22Rv1 (cell line): Measurements from ENCODE around the gene CYP1B1.
"Not testable (repeated sequence)": the region's sequence is repeated elsewhere in the genome, so short reads cannot be mapped to it uniquely, and the experiment has no call there.

Experiments used
- H3K27ac ChIP-seq: fragments of 450-650 bp; 2 replicates; pipeline ENCODE4 v1.5.1; 2017
- CTCF ChIP-seq: fragments of 450-650 bp; IDR thresholded peaks from 2 replicates; pipeline ENCODE4 v1.5.1; 2017; ENCODE audit warnings: mild to moderate bottlenecking
- ZFX ChIP-seq: fragments of 450-650 bp; IDR thresholded peaks from 2 replicates; pipeline ENCODE4 v1.6.1; 2017; ENCODE audit warnings: antibody characterized with exemption, borderline replicate concordance

Gene CYP1B1

GRCh38 chr2:38092196-38092902 is 16.4 kb upstream of the CYP1B1 start:
- no peak overlapping the region for H3K27ac ChIP-seq
- TF ChIP-seq CTCF (no peak), ZFX (no peak)

GRCh38 chr2:38091760-38092159 is 15.8 kb upstream of the CYP1B1 start:
- H3K27ac ChIP-seq, result no peak overlapping the region
- TF ChIP-seq ZFX, result no peak
- no peak for TF ChIP-seq CTCF

- TF ChIP-seq ZFX (no peak), CTCF (no peak)
- H3K27ac ChIP-seq, result no peak overlapping the region
Measured at GRCh38 chr2:38090928-38091327, 15.0 kb upstream of the CYP1B1 start.

GRCh38 chr2:38090212-38090611 is 14.3 kb upstream of the CYP1B1 start:
- not testable (repeated sequence) for H3K27ac ChIP-seq

GRCh38 chr2:38085998-38086698 is 10.2 kb upstream of the CYP1B1 start:
- H3K27ac ChIP-seq, result not testable (repeated sequence)

GRCh38 chr2:38084556-38084955 is 8.6 kb upstream of the CYP1B1 start:
- H3K27ac ChIP-seq, result not testable (repeated sequence)

- H3K27ac ChIP-seq, result not testable (repeated sequence)
Measured at GRCh38 chr2:38082727-38083126, 6.8 kb upstream of the CYP1B1 start.

GRCh38 chr2:38080346-38080745 is 4.4 kb upstream of the CYP1B1 start:
- TF ChIP-seq CTCF, result no peak
- TF ChIP-seq ZFX, result no peak
- H3K27ac ChIP-seq, result no peak overlapping the region

- no peak for TF ChIP-seq CTCF
- TF ChIP-seq ZFX, result no peak
- H3K27ac ChIP-seq, result no peak overlapping the region
Measured at GRCh38 chr2:38079116-38080052, 3.4 kb upstream of the CYP1B1 start.
